ENCODE data around the gene ASIC4.

GRCh38 chr2:219527076-219527394 is 12.8 kb downstream of the ASIC4 start:
- TF ChIP-seq MAFK (IDR thresholded peaks at IDR 0.05; ENCODE audit: partially characterized antibody) (no peak), EP300 (IDR thresholded peaks at IDR 0.05) (no peak), ZNF302 (CRISPR knock-in tag; IDR thresholded peaks at IDR 0.05) (no peak), HMGXB4 (CRISPR knock-in tag; IDR thresholded peaks at IDR 0.05; ENCODE audit: borderline replicate concordance) (no peak), CHD4 (IDR thresholded peaks at IDR 0.05; ENCODE audit: borderline replicate concordance) (no peak)
